ENCODE results near the gene KRT74. TPM values are rescaled to one million over a fixed set of nuclear protein-coding genes. Genes with fewer than 3 reads are reported as not detected.

KRT74 gene
- total and polyA plus RNA-seq, 9 donors = 0.09 TPM; not detected in 8

- H3K4me1 ChIP-seq (ENCODE audit: control insufficient read depth, insufficient read depth, low read length) = no peaks in the 10 kb centered on the region
- DNase-seq = no peak
- WGBS (ENCODE audit: insufficient coverage) = 95% methylated on average over 7 of the region's 9 CpGs
- no peaks in the 10 kb centered on the region for H3K36me3 ChIP-seq (ENCODE audit: control insufficient read depth, insufficient read depth, low read length)
- no peaks in the 10 kb centered on the region for H3K9me3 ChIP-seq (replicated peaks; ENCODE audit: control insufficient read depth, low read depth, low read length)
- H3K4me3 ChIP-seq (ENCODE audit: low read length) = no peak overlapping the region
- H3K27ac ChIP-seq (ENCODE audit: low read length) = no peak overlapping the region
- peaks cover 37% of the 10 kb centered on the region for H3K27me3 ChIP-seq (ENCODE audit: control insufficient read depth, insufficient read depth, low read length)
Observed at GRCh38 chr12:52613384-52614030, 39.9 kb upstream of the KRT74 start.

GRCh38 chr12:52612431-52613383 lies 39.1 kb upstream of the KRT74 start:
- DNase-seq = no peak
- no peaks in the 10 kb centered on the region for H3K4me1 ChIP-seq (ENCODE audit: control insufficient read depth, insufficient read depth, low read length)
- H3K36me3 ChIP-seq (ENCODE audit: control insufficient read depth, insufficient read depth, low read length) = no peaks in the 10 kb centered on the region
- 58% methylated on average over 3 of the region's 5 CpGs for WGBS (ENCODE audit: insufficient coverage)
- no peaks in the 10 kb centered on the region for H3K9me3 ChIP-seq (replicated peaks; ENCODE audit: control insufficient read depth, low read depth, low read length)
- H3K27ac ChIP-seq (ENCODE audit: low read length) = no peak overlapping the region
- peaks cover 42% of the 10 kb centered on the region for H3K27me3 ChIP-seq (ENCODE audit: control insufficient read depth, insufficient read depth, low read length)
- no peak overlapping the region for H3K4me3 ChIP-seq (ENCODE audit: low read length)

- Histone ChIP-seq H3K36me3 (ENCODE audit: control insufficient read depth, insufficient read depth, low read length) (no peaks in the 10 kb centered on the region), H3K27me3 (ENCODE audit: control insufficient read depth, insufficient read depth, low read length) (peaks cover 38% of the 10 kb centered on the region), H3K4me3 (ENCODE audit: low read length) (no peak overlapping the region), H3K9me3 (replicated peaks; ENCODE audit: control insufficient read depth, low read depth, low read length) (no peaks in the 10 kb centered on the region), H3K4me1 (ENCODE audit: control insufficient read depth, insufficient read depth, low read length) (no peaks in the 10 kb centered on the region), H3K27ac (ENCODE audit: low read length) (no peak overlapping the region)
- 80% methylated on average over 2 of the region's 6 CpGs for WGBS (ENCODE audit: insufficient coverage)
- DNase-seq = no peak
Observed at GRCh38 chr12:52611080-52611468, 37.4 kb upstream of the KRT74 start.

GRCh38 chr12:52608826-52609630 lies 35.4 kb upstream of the KRT74 start:
- H3K27me3 ChIP-seq (ENCODE audit: control insufficient read depth, insufficient read depth, low read length) = peaks cover 39% of the 10 kb centered on the region
- no peak for DNase-seq
- 74% methylated on average over 6 of the region's 8 CpGs for WGBS (ENCODE audit: insufficient coverage)

GRCh38 chr12:52608161-52608560 lies 34.5 kb upstream of the KRT74 start:
- Histone ChIP-seq H3K27me3 (ENCODE audit: control insufficient read depth, insufficient read depth, low read length) (peaks cover 42% of the 10 kb centered on the region), H3K9me3 (replicated peaks; ENCODE audit: control insufficient read depth, low read depth, low read length) (no peaks in the 10 kb centered on the region), H3K4me3 (ENCODE audit: low read length) (no peak overlapping the region), H3K36me3 (ENCODE audit: control insufficient read depth, insufficient read depth, low read length) (no peaks in the 10 kb centered on the region), H3K4me1 (ENCODE audit: control insufficient read depth, insufficient read depth, low read length) (no peaks in the 10 kb centered on the region), H3K27ac (ENCODE audit: low read length) (no peak overlapping the region)
- WGBS (ENCODE audit: insufficient coverage) = 56% methylated on average over 5 of the region's 6 CpGs
- no peak for DNase-seq

More at GRCh38 chr12:52608826-52609630, 35.4 kb upstream of the KRT74 start:
- no peaks in the 10 kb centered on the region for H3K9me3 ChIP-seq (replicated peaks; ENCODE audit: control insufficient read depth, low read depth, low read length)
- no peaks in the 10 kb centered on the region for H3K4me1 ChIP-seq (ENCODE audit: control insufficient read depth, insufficient read depth, low read length)
- H3K27ac ChIP-seq (ENCODE audit: low read length) = no peak overlapping the region
- no peaks in the 10 kb centered on the region for H3K36me3 ChIP-seq (ENCODE audit: control insufficient read depth, insufficient read depth, low read length)
- H3K4me3 ChIP-seq (ENCODE audit: low read length) = no peak overlapping the region

- Histone ChIP-seq H3K4me3 (ENCODE audit: low read length) (no peak overlapping the region), H3K36me3 (ENCODE audit: control insufficient read depth, insufficient read depth, low read length) (no peaks in the 10 kb centered on the region), H3K9me3 (replicated peaks; ENCODE audit: control insufficient read depth, low read depth, low read length) (no peaks in the 10 kb centered on the region), H3K4me1 (ENCODE audit: control insufficient read depth, insufficient read depth, low read length) (no peaks in the 10 kb centered on the region), H3K27ac (ENCODE audit: low read length) (no peak overlapping the region), H3K27me3 (ENCODE audit: control insufficient read depth, insufficient read depth, low read length) (peaks cover 49% of the 10 kb centered on the region)
- WGBS (ENCODE audit: insufficient coverage) = no CpG with 5 or more reads among the region's 1 CpG
- DNase-seq = no peak
Observed at GRCh38 chr12:52607314-52607713, 33.7 kb upstream of the KRT74 start.

GRCh38 chr12:52606581-52607218 lies 33.1 kb upstream of the KRT74 start:
- Histone ChIP-seq H3K36me3 (ENCODE audit: control insufficient read depth, insufficient read depth, low read length) (no peaks in the 10 kb centered on the region), H3K27ac (ENCODE audit: low read length) (no peak overlapping the region), H3K27me3 (ENCODE audit: control insufficient read depth, insufficient read depth, low read length) (peaks cover 55% of the 10 kb centered on the region), H3K4me1 (ENCODE audit: control insufficient read depth, insufficient read depth, low read length) (no peaks in the 10 kb centered on the region), H3K4me3 (ENCODE audit: low read length) (no peak overlapping the region), H3K9me3 (replicated peaks; ENCODE audit: control insufficient read depth, low read depth, low read length) (no peaks in the 10 kb centered on the region)
- WGBS (ENCODE audit: insufficient coverage) = 66% methylated on average over 4 of the region's 7 CpGs
- no peak for DNase-seq

- DNase-seq = no peak
- H3K9me3 ChIP-seq (replicated peaks; ENCODE audit: control insufficient read depth, low read depth, low read length) = no peaks in the 10 kb centered on the region
- no peak overlapping the region for H3K27ac ChIP-seq (ENCODE audit: low read length)
- peaks cover 57% of the 10 kb centered on the region for H3K27me3 ChIP-seq (ENCODE audit: control insufficient read depth, insufficient read depth, low read length)
- H3K4me1 ChIP-seq (ENCODE audit: control insufficient read depth, insufficient read depth, low read length) = no peaks in the 10 kb centered on the region
- no peak overlapping the region for H3K4me3 ChIP-seq (ENCODE audit: low read length)
- 34% methylated on average over 2 of the region's 3 CpGs for WGBS (ENCODE audit: insufficient coverage)
- H3K36me3 ChIP-seq (ENCODE audit: control insufficient read depth, insufficient read depth, low read length) = no peaks in the 10 kb centered on the region
Observed at GRCh38 chr12:52606096-52606495, 32.5 kb upstream of the KRT74 start.

- WGBS (ENCODE audit: insufficient coverage) = no CpG with 5 or more reads among the region's 1 CpG
- H3K4me1 ChIP-seq (ENCODE audit: control insufficient read depth, insufficient read depth, low read length) = no peaks in the 10 kb centered on the region
- no peak overlapping the region for H3K4me3 ChIP-seq (ENCODE audit: low read length)
- no peaks in the 10 kb centered on the region for H3K36me3 ChIP-seq (ENCODE audit: control insufficient read depth, insufficient read depth, low read length)
- DNase-seq = no peak
- peaks cover 57% of the 10 kb centered on the region for H3K27me3 ChIP-seq (ENCODE audit: control insufficient read depth, insufficient read depth, low read length)
- no peak overlapping the region for H3K27ac ChIP-seq (ENCODE audit: low read length)
- no peaks in the 10 kb centered on the region for H3K9me3 ChIP-seq (replicated peaks; ENCODE audit: control insufficient read depth, low read depth, low read length)
Observed at GRCh38 chr12:52605542-52605941, 31.9 kb upstream of the KRT74 start.
